Stimulated activated CD8-positive, alpha-beta memory T cell treated with anti-CD3 and anti-CD28 coated beads, Interleukin-4, amount 100 ng/mL, for 4 hours (primary cell): ENCODE results near the gene TOMM20.
"Not testable (repeated sequence)": the region's sequence is repeated elsewhere in the genome, so short reads cannot be mapped to it uniquely, and the experiment has no call there.

Experiments
- DNase-seq, 2 donors: peaks; one replicate each; pipeline ENCODE4 v3.0.0-alpha.2; 2020; ENCODE audit warnings: low read depth in 2 of 2, low spot score in 1 of 2

TOMM20 gene

DNA sequence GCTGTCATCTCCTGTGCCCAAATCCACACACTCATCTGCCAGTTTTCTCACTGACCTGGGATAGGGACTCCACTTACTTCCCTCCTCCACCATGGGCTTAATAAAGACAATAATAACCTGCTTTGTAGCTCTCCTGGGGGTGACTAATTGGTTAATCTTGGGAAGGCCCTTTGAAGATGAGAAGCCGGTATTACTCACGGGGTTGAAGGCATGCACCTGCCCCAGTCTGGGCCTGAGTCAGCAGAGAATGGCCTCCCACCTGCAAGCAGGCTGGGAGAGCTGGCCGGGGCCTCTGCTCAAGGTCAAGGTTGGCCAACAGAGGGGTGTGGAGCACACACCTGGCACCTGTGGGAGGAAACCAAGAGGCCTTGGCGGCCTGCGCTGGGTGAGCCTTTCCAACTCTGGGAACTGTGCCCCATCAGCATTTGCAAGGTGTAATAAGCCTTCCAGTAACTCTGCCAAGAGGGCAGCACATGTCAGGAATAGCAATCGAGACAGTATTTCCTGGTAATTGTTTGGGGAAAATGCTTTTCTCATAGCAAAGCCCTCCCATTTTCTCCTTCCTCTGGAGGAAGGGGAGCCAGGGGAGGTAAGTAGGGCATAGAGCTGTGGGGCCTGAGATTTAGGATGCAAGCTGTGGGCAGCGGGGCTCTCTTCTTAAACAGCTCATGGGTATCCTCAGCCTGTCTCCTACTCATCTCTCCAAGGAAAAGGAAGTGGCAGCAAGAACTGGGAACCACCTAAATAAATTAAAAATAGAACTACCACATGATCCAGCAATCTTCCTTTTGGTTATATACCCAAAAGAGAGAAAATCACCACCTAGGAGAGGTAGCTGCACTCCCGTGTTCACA lies 49.0 kb downstream of the TOMM20 start:
- DNase-seq: no peak

DNA sequence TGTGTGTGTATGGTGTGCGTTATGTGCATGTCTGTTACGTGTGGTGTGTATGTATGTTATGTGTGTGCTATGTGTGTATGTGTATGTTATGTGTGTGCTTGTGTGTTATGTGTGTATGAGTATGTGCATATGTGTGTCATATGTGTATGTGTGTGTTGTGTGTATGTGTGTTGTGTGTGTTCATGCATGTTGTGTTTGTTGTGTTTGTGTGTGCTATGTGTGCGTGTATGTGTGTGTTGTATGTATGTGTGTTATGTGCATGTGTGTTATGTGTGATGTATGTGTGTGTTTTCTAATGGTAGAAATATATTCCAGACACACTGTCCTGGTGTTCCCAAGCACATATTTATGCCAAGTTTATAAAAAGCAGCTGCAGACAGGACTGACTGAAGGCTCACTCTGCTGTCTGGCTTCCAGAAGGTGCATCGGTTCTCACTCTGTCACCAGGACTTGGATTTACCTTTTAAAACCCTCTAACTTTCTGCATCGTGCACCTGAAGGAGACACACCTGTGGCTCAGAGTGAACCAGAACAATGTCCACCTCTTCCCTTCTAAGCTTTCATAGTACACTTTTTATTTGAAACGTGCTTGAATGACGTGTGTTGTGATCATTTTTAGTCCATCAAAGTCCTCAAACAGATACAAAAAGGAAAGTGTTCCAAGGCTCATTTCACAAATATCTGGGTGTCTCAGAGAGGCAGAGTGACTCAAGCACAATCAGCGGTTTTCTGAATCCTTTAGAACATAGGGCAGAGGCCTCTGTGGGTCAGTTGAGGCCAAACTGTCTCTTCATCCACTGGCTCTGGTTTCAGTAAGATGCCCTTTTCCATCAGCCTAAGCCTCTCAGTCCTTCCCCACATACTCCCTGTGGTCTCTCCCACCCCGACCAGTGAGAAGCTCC lies 49.9 kb downstream of the TOMM20 start:
- no peak for DNase-seq

DNA sequence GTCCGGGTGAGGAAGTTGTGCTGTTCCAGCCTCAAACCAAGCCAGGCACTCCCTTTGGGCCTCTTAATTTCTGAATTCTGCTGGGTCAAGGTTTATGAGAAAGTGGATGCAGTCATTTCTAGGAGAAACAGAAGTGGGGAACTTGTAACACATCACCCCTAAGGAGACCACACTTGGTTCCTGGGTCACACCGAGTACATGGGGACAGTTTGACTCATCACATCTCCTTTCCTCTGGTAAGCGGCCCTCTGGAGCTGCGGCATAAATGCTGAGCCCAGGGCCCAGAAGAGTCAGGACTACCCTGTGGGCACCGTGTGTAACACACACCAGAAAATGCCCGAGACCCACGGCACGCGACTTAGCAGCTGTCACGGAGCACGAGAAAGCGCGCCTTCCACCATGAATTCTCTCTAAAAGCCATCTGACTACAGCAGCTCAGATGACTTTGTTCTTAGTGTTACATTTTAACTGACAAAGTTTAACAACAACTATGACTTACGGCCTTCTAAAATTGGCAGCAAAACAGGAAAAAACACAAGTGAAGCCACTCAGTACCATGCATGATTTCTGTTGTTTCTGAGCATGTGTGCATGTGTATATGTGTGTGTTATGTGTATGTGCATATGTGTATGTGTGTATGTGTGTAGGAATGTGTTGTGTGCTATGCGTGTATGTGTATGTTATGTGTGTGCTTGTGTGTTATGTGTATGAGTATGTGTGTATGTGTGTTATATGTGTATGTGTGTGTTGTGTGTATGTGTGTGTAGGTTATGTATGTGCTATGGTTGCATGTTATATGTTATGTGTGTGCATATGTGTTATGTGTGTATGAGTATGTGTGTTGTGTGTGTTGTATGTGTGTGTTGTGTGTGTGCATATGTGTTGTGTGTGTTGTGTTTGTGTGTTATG lies 50.8 kb downstream of the TOMM20 start:
- DNase-seq: no peak

DNA sequence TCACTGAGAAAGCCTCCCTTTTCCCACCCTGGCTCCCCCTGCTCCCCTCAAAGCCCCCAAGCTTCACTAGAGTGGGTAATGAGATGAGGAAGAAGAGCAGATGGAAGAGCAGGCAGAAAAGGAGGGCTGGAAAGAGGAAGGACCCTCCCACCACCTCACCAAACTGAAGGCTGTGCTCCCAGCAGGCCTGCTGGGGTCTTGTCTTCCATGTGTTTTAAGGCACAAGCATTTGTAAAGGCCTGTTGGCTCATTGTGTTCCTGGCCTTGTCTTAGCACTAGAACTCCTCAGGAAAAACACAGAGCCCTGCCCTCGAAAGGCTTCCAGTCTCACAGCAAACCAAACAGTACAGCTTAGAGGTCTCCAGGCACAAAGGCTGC lies 51.5 kb downstream of the TOMM20 start:
- no peak for DNase-seq

DNA sequence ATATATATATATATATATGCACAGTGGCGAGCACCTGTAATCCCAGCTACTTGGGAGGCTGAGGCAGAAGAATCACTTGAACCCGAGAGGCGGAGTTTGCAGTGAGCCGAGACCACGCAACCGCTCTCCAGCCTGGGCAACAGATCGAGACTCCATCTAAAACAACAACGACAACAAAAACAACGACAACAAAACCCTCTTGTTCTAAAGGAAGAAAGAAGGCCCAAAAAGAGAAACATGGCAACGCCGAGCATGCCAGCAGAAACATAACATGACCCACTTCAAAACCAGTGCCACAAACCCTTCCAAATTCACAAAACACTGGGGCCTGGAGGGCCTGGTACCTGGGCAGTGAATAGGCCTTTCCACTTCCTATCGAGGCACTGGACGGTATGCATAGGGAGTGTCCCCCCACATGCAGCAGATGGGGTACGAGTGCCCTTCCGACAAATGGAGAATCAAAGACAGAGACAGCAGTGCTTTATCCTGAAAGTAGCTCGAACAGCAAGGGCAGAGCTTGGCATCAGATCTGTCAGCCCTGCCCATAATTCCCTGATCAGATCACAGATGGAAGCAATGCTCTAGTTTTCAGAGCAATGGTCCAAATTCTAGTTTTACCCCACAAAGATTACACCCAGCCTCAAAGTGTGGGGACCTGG lies 52.0 kb downstream of the TOMM20 start:
- no peak for DNase-seq

DNA sequence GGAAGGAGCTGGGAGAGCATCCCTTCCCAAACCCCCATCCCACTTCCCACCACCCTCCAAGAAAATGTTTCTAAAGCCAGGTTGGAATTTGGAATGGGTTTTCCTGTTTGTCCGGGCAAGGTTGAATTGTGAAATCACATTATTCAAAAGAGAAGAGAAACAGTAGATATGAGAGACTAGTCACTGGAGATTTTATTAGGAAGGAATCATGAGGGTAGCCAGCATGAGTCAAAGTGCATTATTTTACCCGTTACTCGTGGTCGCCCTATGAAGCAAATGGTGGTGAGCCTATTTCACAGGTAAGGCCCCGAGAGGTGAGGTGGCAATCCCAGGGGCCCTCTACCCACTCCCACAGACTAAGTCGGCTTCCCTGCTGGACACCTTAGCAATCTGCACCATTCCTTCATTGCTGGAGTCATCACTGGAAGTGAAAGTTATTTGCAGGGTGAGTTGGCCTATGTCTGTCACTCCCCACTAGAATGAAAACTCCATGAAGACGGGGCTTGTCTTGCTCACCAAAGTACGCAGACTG lies 52.8 kb downstream of the TOMM20 start:
- DNase-seq: no peak

DNA sequence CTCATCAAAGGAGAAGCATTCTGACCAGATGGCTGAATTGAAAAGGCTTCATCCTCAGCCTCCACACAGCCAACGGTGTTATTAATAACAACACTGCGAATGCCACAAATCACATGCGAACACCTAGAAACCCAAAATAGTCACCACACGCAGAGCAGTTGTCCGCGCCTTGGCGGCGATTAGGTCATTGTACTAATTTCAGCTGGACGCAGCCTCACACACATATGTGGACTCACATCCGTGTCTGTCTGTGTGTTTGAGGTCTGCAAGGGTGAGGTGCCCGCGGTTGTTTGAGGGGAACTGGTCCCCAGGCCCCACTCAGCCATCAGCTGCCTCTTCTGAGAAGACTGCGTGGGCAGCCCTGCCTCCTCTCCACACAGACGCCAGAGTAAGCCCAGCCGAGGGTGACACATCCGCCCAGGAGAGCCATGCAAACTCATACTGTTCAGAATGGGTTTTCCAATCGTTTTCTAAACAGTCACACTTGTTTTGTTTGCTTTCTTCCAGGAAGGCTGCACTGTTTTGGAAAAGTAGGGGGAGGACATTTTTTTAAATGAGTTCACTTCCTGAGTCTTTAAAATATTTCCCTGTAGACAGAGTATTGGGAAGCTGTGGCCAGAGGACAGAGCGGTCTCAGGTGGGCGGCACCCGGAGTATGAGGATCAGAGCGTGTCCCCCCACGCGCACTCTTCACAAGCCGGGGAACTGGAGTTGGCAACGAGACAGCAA lies 53.4 kb downstream of the TOMM20 start:
- peak; percentile 53 to 54 for DNase-seq

DNA sequence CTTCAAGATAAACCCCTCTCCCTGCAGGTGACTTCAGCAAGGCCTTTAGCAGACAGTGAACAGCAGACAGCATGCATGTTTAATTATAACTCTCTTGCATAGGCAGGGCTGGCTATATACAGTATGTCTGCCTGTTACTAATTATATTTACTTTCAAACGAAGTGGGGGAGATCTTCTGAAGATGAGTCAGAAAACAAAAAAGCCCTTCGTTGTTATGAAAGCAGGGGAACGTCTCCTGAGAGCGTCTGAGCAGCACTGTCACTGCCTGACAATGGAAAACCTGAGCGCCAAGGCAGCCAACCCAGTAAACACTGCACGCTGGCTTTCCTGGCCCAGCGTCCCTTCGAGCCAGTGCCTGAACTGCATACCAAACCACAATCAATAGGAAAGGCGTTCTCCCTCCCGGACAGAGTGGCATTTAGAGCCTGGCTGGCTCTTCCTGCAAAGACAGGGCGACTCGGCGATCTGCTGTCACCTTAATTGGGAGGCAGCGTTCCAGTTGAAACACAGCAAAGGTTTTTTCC lies 54.1 kb downstream of the TOMM20 start:
- DNase-seq: peak in 1 of 2 donors; percentile 27

DNA sequence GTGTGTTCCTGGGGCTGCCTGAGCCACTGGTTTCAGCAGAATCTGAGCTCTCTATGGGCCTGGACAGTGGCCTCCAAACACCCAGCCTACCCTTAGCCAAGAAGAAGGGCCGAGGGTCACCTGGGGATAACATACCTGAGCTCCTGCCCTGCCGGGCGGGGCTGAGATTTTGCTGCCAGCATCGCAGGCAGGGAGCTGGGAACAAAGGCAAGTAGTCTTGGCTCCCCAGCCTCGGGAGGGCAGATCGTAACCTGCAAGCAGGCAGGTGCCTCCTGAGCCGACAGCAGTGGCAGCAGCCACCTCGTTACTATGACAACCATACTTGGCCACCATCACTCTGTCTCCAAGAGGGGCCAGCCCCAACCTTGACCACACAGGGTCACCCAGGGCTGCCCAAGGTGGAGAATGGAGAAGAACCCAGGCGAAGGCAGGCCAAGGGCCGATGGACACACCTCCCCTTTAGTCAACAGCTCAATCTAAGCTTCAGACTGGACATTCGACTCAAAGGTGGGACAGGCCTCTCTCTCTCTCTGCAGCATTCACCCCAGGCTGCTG lies 54.6 kb downstream of the TOMM20 start:
- no peak for DNase-seq

DNA sequence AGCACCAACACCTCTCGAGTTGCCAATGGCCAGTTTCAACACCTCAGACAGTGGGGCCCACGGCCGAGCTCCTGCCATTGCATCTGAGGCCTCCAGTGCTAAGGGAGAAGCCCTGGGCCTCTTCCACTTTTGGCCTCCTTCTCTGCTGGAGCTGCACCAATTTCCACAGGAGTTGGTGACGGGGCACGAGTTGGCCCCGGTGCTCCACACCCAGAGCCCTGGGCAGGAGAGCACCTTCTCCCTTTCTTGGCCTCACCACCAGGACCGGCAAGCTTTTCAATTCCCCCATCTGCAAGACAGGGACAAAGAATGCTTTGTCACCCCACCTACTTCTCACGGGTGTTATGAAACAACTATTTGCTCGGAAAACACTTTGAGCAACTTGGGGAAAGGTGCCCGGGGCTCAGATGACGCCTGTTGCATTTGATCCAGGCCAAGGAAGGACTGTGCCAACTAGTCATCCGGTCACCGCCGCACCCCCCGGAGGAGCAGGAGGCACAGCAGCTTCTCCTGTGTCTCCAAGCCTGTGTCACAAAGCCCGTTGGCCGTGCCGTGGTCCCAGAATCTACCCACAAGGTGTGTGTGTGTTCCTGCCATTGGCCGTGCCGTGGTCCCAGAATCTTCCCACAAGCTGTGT lies 55.2 kb downstream of the TOMM20 start:
- DNase-seq: no peak

DNA sequence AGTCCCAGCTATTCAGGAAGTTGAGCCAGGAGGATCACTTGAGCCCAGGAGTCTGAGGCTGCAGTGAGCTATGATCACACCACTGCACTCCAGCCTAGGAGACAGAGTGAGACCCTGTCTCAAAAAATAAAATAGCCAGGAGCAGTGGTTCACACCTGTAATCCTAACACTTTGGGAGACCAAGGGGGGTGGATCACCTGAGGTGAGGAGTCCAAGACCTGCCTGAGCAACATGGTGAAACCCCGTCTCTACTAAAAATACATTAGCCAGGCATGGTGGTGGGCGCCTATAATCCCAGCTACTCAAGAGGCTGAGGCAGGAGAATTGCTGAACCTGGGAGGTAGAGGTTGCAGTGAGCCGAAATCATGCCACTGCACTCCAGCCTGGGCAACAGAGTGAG lies 56.1 kb downstream of the TOMM20 start:
- DNase-seq: not testable (repeated sequence)

DNA sequence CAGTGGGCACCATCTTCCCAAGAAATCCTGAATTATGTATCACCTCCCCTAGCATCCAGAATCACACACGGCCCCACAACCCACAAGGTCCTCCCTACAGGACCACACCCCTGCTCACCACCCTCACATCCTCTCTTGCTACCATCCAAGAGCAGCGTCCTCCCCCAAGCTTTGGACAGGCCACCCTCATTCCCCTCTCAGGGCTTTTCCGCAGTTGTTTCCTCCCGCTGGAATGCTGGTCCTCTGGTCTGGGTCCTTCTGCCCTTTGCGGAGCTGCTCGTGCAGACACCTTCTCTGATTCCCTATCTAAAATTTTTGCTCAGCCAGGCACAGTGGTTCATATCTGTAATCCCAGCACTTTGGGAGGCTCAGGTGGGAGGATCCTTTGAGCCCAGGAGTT lies 56.5 kb downstream of the TOMM20 start:
- no peak for DNase-seq

DNA sequence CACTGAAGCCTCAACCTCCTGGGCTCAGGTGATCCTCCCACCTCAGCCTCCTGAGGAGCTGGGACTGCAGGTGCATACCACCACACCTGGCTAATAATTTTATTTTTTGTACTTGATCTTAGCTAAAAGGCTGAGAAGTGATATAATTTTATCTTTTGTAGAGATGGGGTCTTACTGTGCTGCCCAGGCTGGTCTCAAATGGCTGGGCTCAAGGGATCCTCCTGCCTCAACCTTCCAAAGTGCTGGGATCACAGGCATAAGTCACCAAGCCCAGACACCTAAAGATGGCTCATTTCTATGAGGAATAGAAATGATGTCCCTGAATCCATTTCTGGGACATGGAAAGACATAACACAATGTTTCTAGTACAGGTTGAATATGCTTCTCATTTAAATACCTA lies 57.8 kb downstream of the TOMM20 start:
- DNase-seq: no peak

DNA sequence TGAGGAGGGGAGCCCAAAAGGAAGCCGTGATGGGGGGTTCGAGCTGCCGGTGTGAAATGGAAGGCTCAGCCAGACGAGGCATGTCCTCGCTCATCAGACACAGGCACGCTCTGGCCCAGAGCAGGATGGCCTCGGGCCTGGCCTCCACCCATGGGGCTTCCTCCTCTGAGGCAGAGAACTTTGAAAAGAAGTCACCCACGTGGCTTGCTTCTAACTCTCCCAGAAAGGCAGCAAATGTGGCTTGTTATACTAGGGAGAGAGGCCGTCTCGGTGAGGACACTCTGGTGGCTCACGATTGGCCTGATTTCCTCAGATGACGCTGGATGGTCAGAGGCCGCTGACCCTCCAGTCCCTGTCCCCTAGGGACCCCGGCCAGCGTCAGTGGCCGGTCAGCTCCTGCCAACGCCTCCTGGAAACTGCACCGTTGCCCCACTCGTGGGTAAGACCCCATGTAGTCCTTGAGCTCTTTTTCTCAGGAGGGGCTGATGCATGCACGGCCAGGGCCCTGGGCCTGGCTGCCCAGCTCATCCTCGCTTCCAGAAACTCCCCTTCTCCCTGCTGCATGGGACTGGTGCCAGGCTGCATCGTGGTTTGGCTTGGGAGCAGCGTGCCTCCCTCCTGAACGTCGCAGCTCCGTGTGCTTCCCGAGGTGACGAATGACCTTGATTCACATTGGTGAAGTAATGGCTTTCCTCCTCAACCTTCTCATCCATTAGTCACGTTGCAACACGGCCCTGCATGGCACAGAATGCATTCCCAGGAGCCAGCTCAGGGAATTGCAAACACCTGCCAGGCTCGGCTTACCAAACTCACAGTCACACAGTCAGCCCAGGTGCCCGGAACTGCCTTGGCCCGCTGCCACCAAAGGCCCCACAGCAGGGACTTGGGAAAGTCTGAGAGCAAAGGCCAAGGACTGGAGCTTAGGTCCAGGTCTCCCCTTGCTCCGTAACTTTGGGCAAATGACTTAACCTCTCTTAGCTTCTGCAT lies 58.8 kb downstream of the TOMM20 start:
- DNase-seq: no peak

DNA sequence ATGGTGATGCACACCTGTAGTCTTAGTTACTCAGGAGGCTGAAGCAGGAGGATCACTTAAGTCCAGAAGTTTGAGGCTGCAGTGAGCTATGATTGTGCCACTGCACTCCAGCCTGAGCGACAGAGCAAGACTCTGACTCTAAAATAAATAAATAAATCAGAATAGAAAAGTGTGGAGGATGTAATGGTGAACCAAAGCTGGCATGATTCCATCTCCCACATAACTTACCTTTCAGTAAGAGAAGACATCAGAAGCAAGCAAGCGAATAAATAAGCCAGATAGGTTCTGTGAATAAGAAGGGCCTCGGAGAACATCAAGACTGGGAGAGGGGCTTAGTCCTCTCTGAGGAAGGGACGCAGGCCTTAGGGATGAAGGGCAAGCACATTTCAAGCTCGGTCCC lies 59.5 kb downstream of the TOMM20 start:
- DNase-seq: no peak

DNA sequence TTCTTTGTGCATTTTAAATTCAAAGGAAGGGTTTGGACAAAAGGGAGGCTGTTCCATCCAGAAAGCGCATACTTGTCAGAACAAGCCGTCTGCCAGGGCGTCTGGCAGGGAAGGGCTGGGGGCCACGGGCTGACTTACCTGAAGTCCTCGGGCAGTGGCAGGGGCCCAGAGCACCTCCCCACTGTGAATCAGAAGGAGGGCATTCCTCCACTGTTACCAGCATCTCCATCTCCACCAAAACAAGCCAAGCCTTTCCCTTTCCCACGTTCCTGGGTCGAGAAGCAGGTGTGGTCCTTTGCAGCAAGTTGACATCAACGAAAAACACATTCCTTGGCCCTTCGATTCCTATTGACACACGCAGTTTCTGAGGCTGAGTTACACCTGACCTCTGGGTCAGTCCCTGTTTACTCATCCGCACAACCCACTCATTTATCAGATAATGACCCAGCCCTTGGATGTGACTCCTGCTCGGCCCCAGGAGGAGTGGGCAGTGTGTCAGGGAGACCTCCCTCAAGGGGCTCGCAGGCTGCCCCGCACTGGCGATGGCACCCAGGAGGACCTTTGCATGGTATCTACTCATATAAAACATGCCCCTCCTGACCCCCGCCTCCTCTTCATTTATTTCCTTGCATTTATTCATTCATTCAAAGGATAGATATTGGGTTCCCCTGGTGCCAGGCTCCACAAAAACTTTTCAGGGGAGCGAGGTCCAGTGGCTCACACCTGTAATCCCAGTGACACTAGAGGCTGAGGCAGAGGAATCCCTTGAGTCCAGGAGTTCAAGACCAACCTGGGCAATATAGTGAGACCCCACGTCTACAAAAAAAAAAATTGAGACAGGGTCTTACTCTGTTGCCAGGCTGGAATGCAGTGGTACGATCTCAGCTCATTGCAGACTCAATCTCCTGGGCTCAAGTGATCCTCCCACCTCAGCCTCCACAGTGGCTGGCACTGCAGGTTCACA lies 60.2 kb downstream of the TOMM20 start:
- DNase-seq: no peak
